ENCODE results near the gene FAM3B. TPM values are rescaled to one million over a fixed set of nuclear protein-coding genes. Genes with fewer than 3 reads are reported as not detected.

Gene FAM3B
- total and polyA plus RNA-seq, 9 of the 15 experiments (the other 6 are each of a cell fraction or from before 2014, with no cell fraction given): 0.04 to 0.18 (median 0.12) TPM; not detected in 5

DNA sequence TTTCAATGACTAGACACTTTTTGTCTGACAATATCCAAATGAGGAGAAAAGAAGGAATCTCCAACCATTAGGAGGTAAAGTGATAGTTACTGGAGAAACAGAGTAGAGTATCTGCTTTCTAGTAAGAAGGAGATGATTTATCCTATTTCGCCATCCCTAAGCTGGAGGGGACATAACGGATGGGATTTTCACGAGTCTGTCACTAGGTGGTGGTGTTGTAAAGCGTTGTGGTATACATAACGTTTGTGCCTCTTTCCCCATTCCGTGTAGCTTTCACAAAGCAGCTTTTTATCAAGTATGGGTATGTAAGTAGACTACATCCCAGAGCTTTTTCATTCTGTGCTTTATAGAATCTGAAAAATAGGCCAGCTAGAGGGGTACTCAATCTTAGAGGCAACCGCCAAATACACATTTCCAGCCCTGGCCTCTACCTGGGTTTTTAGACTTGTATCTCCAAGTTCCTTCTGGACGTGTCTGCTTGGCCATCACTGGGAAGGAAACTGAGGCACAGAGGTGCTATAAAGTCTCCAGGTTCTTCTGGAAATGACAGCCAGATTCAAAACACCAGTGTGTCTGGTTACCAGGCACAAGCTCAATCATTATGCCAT is 33.3 kb upstream of the FAM3B start (continued):
- TF ChIP-seq, protein P1, sequence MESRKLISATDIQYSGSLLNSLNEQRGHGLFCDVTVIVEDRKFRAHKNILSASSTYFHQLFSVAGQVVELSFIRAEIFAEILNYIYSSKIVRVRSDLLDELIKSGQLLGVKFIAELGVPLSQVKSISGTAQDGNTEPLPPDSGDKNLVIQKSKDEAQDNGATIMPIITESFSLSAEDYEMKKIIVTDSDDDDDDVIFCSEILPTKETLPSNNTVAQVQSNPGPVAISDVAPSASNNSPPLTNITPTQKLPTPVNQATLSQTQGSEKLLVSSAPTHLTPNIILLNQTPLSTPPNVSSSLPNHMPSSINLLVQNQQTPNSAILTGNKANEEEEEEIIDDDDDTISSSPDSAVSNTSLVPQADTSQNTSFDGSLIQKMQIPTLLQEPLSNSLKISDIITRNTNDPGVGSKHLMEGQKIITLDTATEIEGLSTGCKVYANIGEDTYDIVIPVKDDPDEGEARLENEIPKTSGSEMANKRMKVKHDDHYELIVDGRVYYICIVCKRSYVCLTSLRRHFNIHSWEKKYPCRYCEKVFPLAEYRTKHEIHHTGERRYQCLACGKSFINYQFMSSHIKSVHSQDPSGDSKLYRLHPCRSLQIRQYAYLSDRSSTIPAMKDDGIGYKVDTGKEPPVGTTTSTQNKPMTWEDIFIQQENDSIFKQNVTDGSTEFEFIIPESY (CRISPR knock-in tag; IDR thresholded peaks at IDR 0.05): no peak
- no peak for TF ChIP-seq ZNF583 (CRISPR knock-in tag; IDR thresholded peaks at IDR 0.05)
- 0 out of 2 replicates have a peak, but pooled peaks have one; percentile 10 for TF ChIP-seq NFE2L1 (tag; IDR thresholded peaks at IDR 0.05; ENCODE audit: borderline replicate concordance, low read depth)
- TF ChIP-seq, protein P2, sequence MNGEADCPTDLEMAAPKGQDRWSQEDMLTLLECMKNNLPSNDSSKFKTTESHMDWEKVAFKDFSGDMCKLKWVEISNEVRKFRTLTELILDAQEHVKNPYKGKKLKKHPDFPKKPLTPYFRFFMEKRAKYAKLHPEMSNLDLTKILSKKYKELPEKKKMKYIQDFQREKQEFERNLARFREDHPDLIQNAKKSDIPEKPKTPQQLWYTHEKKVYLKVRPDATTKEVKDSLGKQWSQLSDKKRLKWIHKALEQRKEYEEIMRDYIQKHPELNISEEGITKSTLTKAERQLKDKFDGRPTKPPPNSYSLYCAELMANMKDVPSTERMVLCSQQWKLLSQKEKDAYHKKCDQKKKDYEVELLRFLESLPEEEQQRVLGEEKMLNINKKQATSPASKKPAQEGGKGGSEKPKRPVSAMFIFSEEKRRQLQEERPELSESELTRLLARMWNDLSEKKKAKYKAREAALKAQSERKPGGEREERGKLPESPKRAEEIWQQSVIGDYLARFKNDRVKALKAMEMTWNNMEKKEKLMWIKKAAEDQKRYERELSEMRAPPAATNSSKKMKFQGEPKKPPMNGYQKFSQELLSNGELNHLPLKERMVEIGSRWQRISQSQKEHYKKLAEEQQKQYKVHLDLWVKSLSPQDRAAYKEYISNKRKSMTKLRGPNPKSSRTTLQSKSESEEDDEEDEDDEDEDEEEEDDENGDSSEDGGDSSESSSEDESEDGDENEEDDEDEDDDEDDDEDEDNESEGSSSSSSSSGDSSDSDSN (IDR thresholded peaks at IDR 0.05; ENCODE audit: borderline replicate concordance in 1 of 2, low read depth in 2 of 2, low read length in 2 of 2): no peak
- no peak for TF ChIP-seq CXXC5 (CRISPR knock-in tag; IDR thresholded peaks at IDR 0.05)
- TF ChIP-seq POLR2B (IDR thresholded peaks at IDR 0.05; ENCODE audit: low read depth, partially characterized antibody): no peak
- TF ChIP-seq, protein P3, sequence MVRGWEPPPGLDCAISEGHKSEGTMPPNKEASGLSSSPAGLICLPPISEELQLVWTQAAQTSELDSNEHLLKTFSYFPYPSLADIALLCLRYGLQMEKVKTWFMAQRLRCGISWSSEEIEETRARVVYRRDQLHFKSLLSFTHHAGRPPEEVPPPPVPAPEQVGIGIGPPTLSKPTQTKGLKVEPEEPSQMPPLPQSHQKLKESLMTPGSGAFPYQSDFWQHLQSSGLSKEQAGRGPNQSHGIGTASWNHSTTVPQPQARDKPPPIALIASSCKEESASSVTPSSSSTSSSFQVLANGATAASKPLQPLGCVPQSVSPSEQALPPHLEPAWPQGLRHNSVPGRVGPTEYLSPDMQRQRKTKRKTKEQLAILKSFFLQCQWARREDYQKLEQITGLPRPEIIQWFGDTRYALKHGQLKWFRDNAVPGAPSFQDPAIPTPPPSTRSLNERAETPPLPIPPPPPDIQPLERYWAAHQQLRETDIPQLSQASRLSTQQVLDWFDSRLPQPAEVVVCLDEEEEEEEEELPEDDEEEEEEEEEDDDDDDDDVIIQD (CRISPR knock-in tag; IDR thresholded peaks at IDR 0.05): no peak
- TF ChIP-seq, protein P4, sequence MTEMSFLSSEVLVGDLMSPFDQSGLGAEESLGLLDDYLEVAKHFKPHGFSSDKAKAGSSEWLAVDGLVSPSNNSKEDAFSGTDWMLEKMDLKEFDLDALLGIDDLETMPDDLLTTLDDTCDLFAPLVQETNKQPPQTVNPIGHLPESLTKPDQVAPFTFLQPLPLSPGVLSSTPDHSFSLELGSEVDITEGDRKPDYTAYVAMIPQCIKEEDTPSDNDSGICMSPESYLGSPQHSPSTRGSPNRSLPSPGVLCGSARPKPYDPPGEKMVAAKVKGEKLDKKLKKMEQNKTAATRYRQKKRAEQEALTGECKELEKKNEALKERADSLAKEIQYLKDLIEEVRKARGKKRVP (CRISPR knock-in tag; IDR thresholded peaks at IDR 0.05): no peak
- no peak for TF ChIP-seq POU5F1 (IDR thresholded peaks at IDR 0.05; ENCODE audit: borderline replicate concordance, low read depth, low read length, partially characterized antibody)
- peak; percentile 80 to 88 for TF ChIP-seq RAD21 (CRISPR knock-in tag; conservative IDR thresholded peaks at IDR 0.05 in 1 of 2, IDR thresholded peaks at IDR 0.05 in 1 of 2)
- TF ChIP-seq SMC3 (conservative IDR thresholded peaks at IDR 0.05; ENCODE audit: insufficient read depth, low read depth, low read length): peak; percentile 50
- TF ChIP-seq, protein P5, sequence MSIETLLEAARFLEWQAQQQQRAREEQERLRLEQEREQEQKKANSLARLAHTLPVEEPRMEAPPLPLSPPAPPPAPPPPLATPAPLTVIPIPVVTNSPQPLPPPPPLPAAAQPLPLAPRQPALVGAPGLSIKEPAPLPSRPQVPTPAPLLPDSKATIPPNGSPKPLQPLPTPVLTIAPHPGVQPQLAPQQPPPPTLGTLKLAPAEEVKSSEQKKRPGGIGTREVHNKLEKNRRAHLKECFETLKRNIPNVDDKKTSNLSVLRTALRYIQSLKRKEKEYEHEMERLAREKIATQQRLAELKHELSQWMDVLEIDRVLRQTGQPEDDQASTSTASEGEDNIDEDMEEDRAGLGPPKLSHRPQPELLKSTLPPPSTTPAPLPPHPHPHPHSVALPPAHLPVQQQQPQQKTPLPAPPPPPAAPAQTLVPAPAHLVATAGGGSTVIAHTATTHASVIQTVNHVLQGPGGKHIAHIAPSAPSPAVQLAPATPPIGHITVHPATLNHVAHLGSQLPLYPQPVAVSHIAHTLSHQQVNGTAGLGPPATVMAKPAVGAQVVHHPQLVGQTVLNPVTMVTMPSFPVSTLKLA (conservative IDR thresholded peaks at IDR 0.05): no peak
- TF ChIP-seq HDAC6 (IDR thresholded peaks at IDR 0.05; ENCODE audit: low read depth, low read length): no peak
- peak; percentile 36; the same call in 1 of the 2 replicates for TF ChIP-seq MAFG (tag; conservative IDR thresholded peaks at IDR 0.05)
- TF ChIP-seq NFIX (CRISPR knock-in tag; IDR thresholded peaks at IDR 0.05; ENCODE audit: low read depth): no peak
- TF ChIP-seq KDM5B (IDR thresholded peaks at IDR 0.05; ENCODE audit: insufficient replicate concordance, low read depth, low read length): no peak
- peak; percentile 78 for TF ChIP-seq CEBPB (tag; IDR thresholded peaks at IDR 0.05)
- TF ChIP-seq GABPB2 (CRISPR knock-in tag; conservative IDR thresholded peaks at IDR 0.05): no peak
